ENCODE measurements around the gene CD7. TPM values are rescaled to one million over a fixed set of nuclear protein-coding genes. Genes with fewer than 3 reads are reported as not detected.

The CD7 gene
- total RNA-seq, 1 donor from 2014 or later: not detected

- Histone ChIP-seq H3K79me2 (ENCODE audit: low read depth) (no peaks in the 10 kb centered on the region), H3K4me1 (peaks cover 10% of the 10 kb centered on the region), H3K4me2 (no peak overlapping the region), H3F3A (ENCODE audit: low read depth) (peaks cover 10% of the 10 kb centered on the region), H2AFZ (replicated peaks) (no peak overlapping the region), H3K36me3 (no peaks in the 10 kb centered on the region), H3K9ac (no peak overlapping the region), H3K4me3 (no peak overlapping the region), H3K9me3 (ENCODE audit: low read depth) (no peaks in the 10 kb centered on the region), H3K27ac (no peak overlapping the region), H4K20me1 (ENCODE audit: low read depth) (peaks cover 3% of the 10 kb centered on the region), H3K27me3 (peaks cover 27% of the 10 kb centered on the region)
- Mint-ChIP-seq H3K4me1 (peaks cover 42% of the 10 kb centered on the region), H3K27ac (no peak overlapping the region), H3K4me3 (peak overlapping the region; percentile 43), H3K36me3 (no peaks in the 10 kb centered on the region), H3K27me3 (ENCODE audit: insufficient read depth, low read depth) (peaks cover 6% of the 10 kb centered on the region), H3K9me3 (no peaks in the 10 kb centered on the region)
- no peak for DNase-seq (ENCODE audit: low spot score)
- TF ChIP-seq CTCF (IDR thresholded peaks at IDR 0.05): no peak
- no peak for TF ChIP-seq EZH2 (IDR thresholded peaks at IDR 0.05)
- TF ChIP-seq EZH2phosphoT487 (IDR thresholded peaks at IDR 0.05): no peak
Observed at GRCh38 chr17:82298538-82299421, 18.6 kb downstream of the CD7 start.

GRCh38 chr17:82297714-82298537 lies 19.5 kb downstream of the CD7 start:
- Mint-ChIP-seq H3K9me3 (no peaks in the 10 kb centered on the region), H3K27me3 (ENCODE audit: insufficient read depth, low read depth) (peaks cover 6% of the 10 kb centered on the region), H3K36me3 (no peaks in the 10 kb centered on the region), H3K27ac (no peak overlapping the region), H3K4me1 (peaks cover 41% of the 10 kb centered on the region), H3K4me3 (no peak overlapping the region)
- Histone ChIP-seq H4K20me1 (ENCODE audit: low read depth) (peaks cover 6% of the 10 kb centered on the region), H3K4me1 (peaks cover 7% of the 10 kb centered on the region), H3K27me3 (peaks cover 27% of the 10 kb centered on the region), H3K4me2 (no peak overlapping the region), H3K27ac (no peak overlapping the region), H2AFZ (replicated peaks) (no peak overlapping the region), H3K4me3 (no peak overlapping the region), H3K9ac (no peak overlapping the region), H3F3A (ENCODE audit: low read depth) (peaks cover 15% of the 10 kb centered on the region), H3K79me2 (ENCODE audit: low read depth) (no peaks in the 10 kb centered on the region), H3K9me3 (ENCODE audit: low read depth) (no peaks in the 10 kb centered on the region), H3K36me3 (no peaks in the 10 kb centered on the region)
- DNase-seq (ENCODE audit: low spot score): no peak
- TF ChIP-seq EZH2 (IDR thresholded peaks at IDR 0.05) (no peak), EZH2phosphoT487 (IDR thresholded peaks at IDR 0.05) (no peak), CTCF (IDR thresholded peaks at IDR 0.05) (no peak)

DNA sequence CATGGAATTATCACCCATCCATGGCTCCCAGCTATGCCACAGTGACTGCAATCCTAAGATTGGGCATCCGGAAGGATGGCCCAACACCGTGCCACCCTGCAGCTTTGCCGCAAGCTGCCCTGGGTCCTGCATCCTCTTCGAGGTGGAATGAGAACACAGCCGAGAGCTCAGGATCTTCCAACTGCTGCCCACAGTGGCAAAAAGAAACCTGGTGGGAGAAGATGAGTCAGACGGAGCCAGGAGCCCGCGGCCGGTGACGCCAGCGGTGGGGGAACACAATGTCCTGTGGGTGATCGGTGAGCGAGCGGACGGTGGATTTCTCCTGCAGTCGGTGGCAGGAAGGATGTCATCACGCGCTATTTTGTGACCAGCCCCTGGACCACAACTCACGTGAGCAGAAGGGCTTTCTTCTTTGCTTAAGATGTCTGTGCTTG lies 20.1 kb downstream of the CD7 start:
- Histone ChIP-seq H3K4me3 (no peak overlapping the region), H3K36me3 (no peaks in the 10 kb centered on the region), H3F3A (ENCODE audit: low read depth) (peaks cover 17% of the 10 kb centered on the region), H4K20me1 (ENCODE audit: low read depth) (peaks cover 6% of the 10 kb centered on the region), H3K4me2 (no peak overlapping the region), H3K9me3 (ENCODE audit: low read depth) (no peaks in the 10 kb centered on the region), H3K79me2 (ENCODE audit: low read depth) (peaks cover under 1% of the 10 kb centered on the region), H3K27me3 (peaks cover 27% of the 10 kb centered on the region), H3K9ac (no peak overlapping the region), H3K4me1 (peaks cover 7% of the 10 kb centered on the region), H2AFZ (replicated peaks) (no peak overlapping the region), H3K27ac (no peak overlapping the region)
- H3K4me3 Mint-ChIP-seq: no peak overlapping the region
- peaks cover 6% of the 10 kb centered on the region for H3K27me3 Mint-ChIP-seq (ENCODE audit: insufficient read depth, low read depth)
- peaks cover 43% of the 10 kb centered on the region for H3K4me1 Mint-ChIP-seq
- no peak for DNase-seq (ENCODE audit: low spot score)
- no peaks in the 10 kb centered on the region for H3K9me3 Mint-ChIP-seq
- TF ChIP-seq EZH2phosphoT487 (IDR thresholded peaks at IDR 0.05): no peak
- TF ChIP-seq CTCF (IDR thresholded peaks at IDR 0.05): no peak
- no peak overlapping the region for H3K27ac Mint-ChIP-seq
- H3K36me3 Mint-ChIP-seq: no peaks in the 10 kb centered on the region

Measured in neural progenitor cell (in vitro differentiated cells).